Measurements from ENCODE around the gene CHD3.
A peak's percentile ranks its signal among the peaks of the same experiment; 100 is the strongest.
"Not testable (repeated sequence)": the region's sequence is repeated elsewhere in the genome, so short reads cannot be mapped to it uniquely, and the experiment has no call there.

Gene CHD3

DNA sequence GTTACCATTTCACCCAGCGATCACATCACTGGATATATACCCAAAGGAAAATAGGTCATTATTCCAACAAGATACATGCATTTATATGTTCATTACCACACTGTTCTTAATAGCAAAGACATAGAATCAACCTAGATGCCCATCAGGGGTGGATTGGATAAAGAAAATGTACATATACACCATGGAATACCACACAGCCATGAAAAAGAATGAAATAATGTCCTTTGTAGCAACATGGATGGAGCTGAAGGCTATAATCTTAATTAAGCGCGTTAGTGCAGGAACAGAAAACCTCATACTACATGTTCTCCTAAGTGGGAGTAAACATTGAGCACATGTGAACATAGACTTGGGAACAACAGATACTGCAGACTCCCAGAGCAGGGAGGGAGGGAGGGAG, 62.0 kb downstream of the CHD3 start:
- Mint-ChIP-seq H3K27ac (no peak overlapping the region), H3K4me1 (ENCODE audit: low read depth in 2 of 2) (peaks cover 4 to 5% of the 10 kb centered on the region in 2 donors)
- DNase-seq, result no peak

GRCh38 chr17:7951143-7951792, 62.7 kb downstream of the CHD3 start:
- H3K27ac Mint-ChIP-seq, result peak overlapping the region; percentile 10 to 47
- peaks cover 4 to 5% of the 10 kb centered on the region in 2 donors for H3K4me1 Mint-ChIP-seq (ENCODE audit: low read depth in 2 of 2)
- H3K9me3 Mint-ChIP-seq, result no peaks in the 10 kb centered on the region
- H3K27me3 Mint-ChIP-seq, result no peaks in the 10 kb centered on the region
- peak; percentile 54 for ATAC-seq (replicated peaks)
- H3K4me3 Mint-ChIP-seq, result no peak overlapping the region
- peaks cover 23% of the 10 kb centered on the region for H3K36me3 Mint-ChIP-seq (ENCODE audit: insufficient read depth)
- DNase-seq, result no peak

More for the DNA sequence above, 62.0 kb downstream of the CHD3 start:
- ATAC-seq (replicated peaks), result no peak
- no peak overlapping the region for H3K4me3 Mint-ChIP-seq
- peaks cover 28% of the 10 kb centered on the region for H3K36me3 Mint-ChIP-seq (ENCODE audit: insufficient read depth)
- no peaks in the 10 kb centered on the region for H3K27me3 Mint-ChIP-seq
- H3K9me3 Mint-ChIP-seq, result no peaks in the 10 kb centered on the region

DNA sequence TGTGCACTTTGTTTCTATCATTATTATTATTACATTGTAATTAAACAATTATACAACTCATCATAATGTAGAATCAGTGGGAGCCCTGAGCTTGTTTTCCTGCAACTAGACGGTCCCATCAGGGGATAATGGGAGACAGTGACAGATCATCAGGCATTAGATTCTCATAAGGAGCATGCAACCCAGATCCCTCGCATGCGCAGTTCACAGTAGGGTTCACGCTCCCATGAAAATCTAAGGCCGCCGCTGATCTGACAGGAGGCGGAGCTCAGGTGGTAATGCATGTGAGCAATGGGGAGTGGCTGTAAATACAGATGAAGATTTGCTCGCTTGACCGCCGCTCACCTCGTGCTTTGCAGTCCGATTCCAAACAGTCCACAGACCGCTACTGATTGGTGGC, 64.7 kb downstream of the CHD3 start:
- H3K9me3 Mint-ChIP-seq; ATAC-seq (replicated peaks); H3K4me1 Mint-ChIP-seq (ENCODE audit: low read depth in 2 of 2); H3K27ac Mint-ChIP-seq; H3K4me3 Mint-ChIP-seq; DNase-seq; H3K27me3 Mint-ChIP-seq: not testable (repeated sequence)
- peaks cover 12% of the 10 kb centered on the region for H3K36me3 Mint-ChIP-seq (ENCODE audit: insufficient read depth)

- H3K36me3 Mint-ChIP-seq (ENCODE audit: insufficient read depth), result no peaks in the 10 kb centered on the region
- H3K4me1 Mint-ChIP-seq (ENCODE audit: low read depth in 2 of 2), result peaks cover 4 to 5% of the 10 kb centered on the region in 2 donors
- ATAC-seq (replicated peaks) (peak; percentile 16), DNase-seq (no peak)
- no peaks in the 10 kb centered on the region for H3K9me3 Mint-ChIP-seq
- peaks cover 4 to 8% of the 10 kb centered on the region in 2 donors for H3K27me3 Mint-ChIP-seq
- H3K4me3 Mint-ChIP-seq, result no peak overlapping the region
- H3K27ac Mint-ChIP-seq, result no peak overlapping the region
These were observed 67.0 kb downstream of the CHD3 start for GRCh38 chr17:7955414-7956227.

DNA sequence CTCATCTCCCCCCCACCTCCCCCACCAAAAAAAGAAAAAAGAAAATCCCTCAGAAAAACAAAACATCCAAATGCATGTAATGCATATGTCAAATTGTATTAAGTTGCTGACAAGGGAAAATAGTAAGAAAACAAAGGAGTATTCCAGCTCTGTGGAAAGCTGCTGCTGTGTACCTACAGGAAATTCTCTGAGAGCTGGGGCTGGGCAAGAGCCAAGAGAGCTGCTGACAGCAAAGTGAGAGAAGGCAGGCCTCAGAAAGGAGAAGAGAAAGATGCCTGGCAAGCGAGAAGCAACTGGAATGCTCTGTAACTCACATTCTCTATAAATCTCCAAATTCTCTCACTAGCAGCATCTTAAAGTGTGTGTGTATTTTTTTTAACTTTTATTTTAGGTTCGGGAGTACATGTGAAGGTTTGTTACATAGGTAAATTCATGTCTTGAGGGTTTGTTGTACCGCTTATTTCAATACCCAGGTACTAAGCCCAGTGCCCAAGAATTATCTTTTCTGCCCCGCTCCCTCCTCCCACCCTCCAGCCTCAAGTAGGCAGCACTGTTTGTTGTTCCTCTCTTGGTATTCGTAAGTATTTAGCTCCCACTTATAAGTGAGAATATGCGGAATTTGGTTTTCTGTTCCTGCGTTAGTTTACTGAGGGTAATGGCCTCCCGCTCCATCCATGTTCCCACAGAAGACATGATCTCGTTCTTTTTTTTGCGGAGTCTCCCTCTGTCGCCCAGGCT, 67.8 kb downstream of the CHD3 start:
- H3K9me3 Mint-ChIP-seq, result no peaks in the 10 kb centered on the region
- peaks cover 2% of the 10 kb centered on the region in 2 donors for H3K4me1 Mint-ChIP-seq (ENCODE audit: low read depth in 2 of 2)
- H3K4me3 Mint-ChIP-seq, result no peak overlapping the region
- ATAC-seq (replicated peaks) (no peak), DNase-seq (no peak)
- H3K27me3 Mint-ChIP-seq, result peaks cover 7 to 16% of the 10 kb centered on the region in 2 donors
- no peak overlapping the region for H3K27ac Mint-ChIP-seq
- H3K36me3 Mint-ChIP-seq (ENCODE audit: insufficient read depth), result no peaks in the 10 kb centered on the region

GRCh38 chr17:7959503-7960253, 71.1 kb downstream of the CHD3 start:
- Mint-ChIP-seq H3K9me3 (no peaks in the 10 kb centered on the region), H3K4me1 (ENCODE audit: low read depth in 2 of 2) (no peaks in the 10 kb centered on the region), H3K27ac (no peak overlapping the region), H3K36me3 (ENCODE audit: insufficient read depth) (no peaks in the 10 kb centered on the region), H3K4me3 (no peak overlapping the region), H3K27me3 (peaks cover 7 to 24% of the 10 kb centered on the region in 2 donors)
- ATAC-seq (replicated peaks) (no peak), DNase-seq (no peak)

DNA sequence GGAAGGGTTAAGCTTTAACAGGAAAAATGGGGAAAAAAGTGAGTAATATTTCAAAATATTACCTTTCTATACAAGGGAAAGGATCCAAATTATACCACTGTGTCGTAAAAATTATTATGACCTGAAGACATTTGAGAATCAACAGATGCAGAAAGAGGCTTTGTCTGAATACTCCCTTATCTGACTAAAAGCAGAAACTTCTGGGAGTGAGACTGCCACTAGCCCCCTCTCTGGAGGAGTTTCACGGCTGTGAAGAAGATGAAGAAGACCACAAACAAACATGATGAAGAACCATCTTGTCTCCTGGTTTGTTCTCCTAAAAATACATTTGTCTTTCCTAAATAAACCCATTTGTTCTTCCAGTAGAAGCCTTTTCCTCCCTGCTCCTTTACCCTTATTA, 72.8 kb downstream of the CHD3 start:
- Mint-ChIP-seq H3K27ac (no peak overlapping the region), H3K9me3 (no peaks in the 10 kb centered on the region), H3K27me3 (peaks cover 7 to 24% of the 10 kb centered on the region in 2 donors), H3K4me3 (no peak overlapping the region), H3K4me1 (ENCODE audit: low read depth in 2 of 2) (no peaks in the 10 kb centered on the region), H3K36me3 (ENCODE audit: insufficient read depth) (no peaks in the 10 kb centered on the region)
- no peak for ATAC-seq (replicated peaks)
- no peak for DNase-seq
